Fibroblast of peridontal ligament (primary cell): ENCODE data around the gene NBEA.
A peak's percentile ranks its signal among the peaks of the same experiment; 100 is the strongest.

ENCODE experiments used
- DNase-seq: peaks from one replicate; pipeline ENCODE4 v3.0.0-alpha.2; 2010; ENCODE audit errors: extremely low read depth

NBEA gene

DNA sequence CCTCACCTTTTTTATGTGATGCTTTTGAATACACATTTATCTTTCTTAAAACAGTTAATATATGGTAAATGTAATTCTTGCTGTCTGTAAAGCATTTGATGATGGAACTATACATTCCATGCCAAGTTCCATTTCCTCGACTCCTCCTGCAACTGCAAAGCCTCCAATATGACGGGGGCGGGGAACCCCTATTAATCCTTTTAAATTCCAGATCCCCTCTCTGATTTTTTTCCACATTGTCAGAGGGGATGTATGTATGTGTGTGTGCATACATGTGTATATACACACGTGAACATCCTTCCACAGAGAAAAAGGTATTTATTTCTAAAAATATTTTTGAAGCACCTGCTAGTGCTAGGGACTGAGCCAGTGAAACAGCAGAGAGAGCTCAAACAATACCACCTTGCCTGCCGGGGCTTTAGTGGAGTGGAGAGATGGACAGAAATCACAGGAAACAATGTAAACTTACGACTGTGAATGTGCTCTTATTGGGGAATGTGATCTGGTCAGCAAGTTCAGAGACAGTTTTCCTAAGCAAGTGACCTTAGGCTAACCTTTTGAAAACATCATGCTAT is 559.7 kb downstream of the NBEA start:
- no peak for DNase-seq

DNA sequence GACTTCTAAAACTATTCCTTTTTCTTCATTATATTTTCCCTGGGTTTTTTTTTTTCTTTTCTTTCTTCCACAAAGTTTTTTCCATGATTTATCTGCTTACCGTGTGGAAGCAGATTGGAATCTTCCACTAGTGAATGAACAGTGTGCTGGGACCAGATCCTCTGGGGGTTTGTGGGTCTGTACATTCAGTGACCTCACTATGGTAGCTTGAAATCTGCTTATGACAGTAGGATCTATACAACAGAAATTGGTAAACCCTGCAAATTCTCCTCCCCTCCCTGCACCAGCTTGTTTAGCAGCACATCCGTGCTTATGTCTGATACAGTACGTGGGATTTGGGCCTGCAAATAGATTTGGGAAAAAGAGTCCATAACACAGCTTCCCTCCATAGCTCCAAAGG is 560.4 kb downstream of the NBEA start:
- no peak for DNase-seq

DNA sequence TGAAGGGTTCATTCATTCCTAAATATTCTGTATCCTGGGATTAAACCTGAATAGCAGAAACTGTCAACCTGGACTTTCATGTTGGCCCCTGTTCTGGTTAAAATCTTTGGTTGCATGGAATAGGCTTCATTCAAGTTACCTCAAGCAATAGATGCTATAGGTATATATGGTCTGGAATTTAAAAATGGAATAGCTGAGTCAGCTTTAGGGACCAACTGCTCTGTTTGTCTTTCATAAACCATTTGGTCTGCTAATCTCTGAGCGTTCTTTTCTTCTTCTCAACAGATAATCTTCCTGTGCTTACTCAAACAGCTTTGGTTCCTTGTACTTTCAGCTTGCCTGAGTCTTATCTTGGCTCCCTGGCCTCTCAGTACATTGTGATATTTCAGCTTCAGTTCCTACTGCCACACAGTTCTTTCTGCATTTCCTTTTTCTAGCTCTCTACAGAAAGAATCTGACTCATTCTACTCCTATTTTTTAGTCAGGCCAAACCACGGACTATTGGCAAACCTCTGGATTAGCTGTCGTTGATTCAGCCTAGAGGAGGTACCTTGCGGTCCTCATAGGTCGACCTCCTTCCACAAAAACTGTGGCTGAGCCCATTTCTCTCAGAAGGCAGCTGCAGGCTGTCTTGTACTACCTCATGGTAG is 570.3 kb downstream of the NBEA start:
- DNase-seq = peak; percentile 98

- no peak for DNase-seq
These were observed 572.0 kb downstream of the NBEA start for GRCh38 chr13:35514061-35514477.

DNA sequence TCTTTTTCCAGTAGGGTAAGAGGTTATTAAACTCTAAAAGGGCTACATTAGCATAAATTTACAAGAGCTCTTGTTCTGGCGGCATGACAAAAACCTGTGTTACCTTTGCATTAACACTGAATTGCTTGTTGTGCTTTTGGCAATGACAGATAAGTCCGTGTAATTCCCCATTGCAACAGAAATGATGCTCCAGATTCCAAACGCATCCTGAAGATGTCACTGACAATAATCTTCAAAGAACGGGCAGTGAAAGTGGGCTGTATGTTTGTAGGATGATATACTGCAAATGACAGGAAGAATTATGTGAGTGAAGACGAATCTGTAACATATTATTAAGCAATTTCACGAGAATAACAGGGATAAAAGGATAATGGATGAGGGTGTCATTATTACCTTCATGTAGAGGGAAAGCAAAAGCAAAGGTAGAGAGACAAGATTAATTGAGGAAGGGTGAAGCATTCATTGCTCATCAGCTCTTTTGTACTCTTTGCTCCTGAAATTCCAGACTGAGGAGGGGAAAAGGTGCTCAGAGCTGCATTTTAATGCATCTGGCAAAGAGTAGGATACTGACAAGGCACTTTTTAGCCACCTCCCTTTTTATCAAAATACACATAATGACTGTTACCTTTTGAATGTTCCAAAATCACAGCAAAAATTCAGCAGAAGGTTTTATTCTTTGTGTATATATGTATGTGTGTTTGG is 572.9 kb downstream of the NBEA start:
- no peak for DNase-seq

GRCh38 chr13:35518337-35518946 is 576.4 kb downstream of the NBEA start:
- peak; percentile 22 for DNase-seq

GRCh38 chr13:35524171-35524570 is 582.1 kb downstream of the NBEA start:
- no peak for DNase-seq

DNA sequence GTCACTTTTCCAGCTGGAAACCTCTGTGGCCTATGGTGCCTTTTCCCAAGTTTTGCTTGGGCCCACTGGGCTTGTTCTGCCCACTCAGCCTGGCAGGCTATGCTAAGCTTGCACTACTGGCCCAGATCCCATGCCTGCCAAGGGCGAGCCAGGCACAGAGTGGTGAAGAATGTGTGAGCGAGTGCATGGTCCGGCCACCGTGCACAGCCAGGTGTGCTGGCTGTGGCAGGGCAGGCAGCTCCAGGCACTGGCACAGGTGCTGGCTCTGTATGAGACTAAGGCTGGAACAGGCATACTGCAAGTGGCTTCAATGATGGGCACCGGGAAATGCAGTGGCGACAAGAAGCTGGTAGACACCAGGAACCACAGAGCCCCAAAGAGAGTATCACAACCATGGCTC is 584.5 kb downstream of the NBEA start:
- DNase-seq = no peak

DNA sequence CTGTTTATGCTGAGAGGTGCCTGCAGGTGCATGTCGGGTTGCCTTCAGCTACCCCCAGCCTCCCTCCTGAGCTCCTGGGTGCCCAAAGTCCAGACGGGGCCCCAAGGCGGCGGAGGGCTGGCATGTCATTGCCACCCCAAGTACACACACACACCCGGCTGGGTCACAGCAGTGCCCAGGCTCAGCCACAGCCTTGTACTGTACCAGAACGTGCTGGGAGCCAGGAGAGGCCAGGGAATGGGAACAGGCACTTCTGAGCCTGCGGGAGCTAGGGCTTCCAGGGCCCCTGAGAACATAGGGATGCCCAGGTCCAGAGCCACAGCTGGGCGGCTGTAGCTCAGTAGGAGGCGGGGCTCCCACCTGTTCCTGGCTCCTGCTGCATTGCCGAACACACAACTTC is 585.4 kb downstream of the NBEA start:
- no peak for DNase-seq

- no peak for DNase-seq
These were observed 588.1 kb downstream of the NBEA start for GRCh38 chr13:35530147-35530546.

GRCh38 chr13:35530581-35530980 is 588.5 kb downstream of the NBEA start:
- no peak for DNase-seq

GRCh38 chr13:35531526-35531925 is 589.5 kb downstream of the NBEA start:
- DNase-seq = no peak

DNA sequence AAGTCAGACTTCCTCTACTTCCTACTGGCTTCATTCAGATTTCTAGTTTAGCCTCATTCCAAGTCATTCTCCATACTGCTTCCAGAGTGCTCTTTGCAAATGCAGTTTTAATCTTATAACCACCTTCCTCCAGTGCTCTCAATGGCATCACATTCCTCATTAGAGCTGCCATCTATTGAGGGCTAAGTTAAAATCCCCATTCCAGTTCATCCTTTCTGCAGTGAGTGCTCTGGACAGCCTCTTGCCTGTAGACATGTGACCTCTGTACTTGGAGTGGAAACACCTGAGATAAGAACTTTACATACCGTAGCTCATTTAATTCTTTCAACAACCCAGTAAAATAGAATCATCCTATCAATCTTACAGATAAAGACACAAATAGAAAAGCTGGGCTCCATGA is 592.3 kb downstream of the NBEA start:
- DNase-seq = no peak

- no peak for DNase-seq
These were observed 606.7 kb downstream of the NBEA start for GRCh38 chr13:35548790-35549189.

GRCh38 chr13:35549481-35549880 is 607.4 kb downstream of the NBEA start:
- peak; percentile 92 for DNase-seq

GRCh38 chr13:35552172-35552844 is 610.2 kb downstream of the NBEA start:
- peak; percentile 63 for DNase-seq

DNA sequence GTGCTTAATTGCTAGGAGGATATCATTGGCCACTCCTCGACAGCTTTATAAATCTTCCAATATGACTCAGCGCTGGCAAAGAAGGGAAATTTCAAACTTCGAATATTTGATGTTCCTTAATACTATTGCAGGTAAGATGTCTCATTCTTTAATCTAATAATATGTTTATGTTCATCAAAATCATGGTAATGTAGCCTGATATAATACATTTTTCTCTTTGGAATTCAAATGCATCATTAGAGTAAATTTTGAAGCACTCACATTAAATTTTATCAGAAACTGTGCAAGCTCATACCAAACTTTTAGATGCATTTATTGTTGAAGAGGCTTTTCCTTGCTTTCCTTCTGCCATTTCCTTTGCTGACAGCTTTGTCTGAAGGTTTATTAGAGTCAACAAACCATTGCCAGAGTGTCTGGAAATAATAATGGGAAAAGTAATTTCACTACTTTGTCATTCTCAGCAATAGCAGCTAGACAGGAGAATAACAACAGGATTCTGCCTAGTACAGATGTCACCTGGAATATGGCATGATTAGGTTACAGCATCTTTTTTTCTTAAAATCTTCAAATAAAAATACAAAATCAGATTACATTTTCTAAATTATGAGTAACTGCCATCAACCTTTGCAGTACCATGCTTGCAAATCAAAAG is 613.0 kb downstream of the NBEA start:
- DNase-seq = no peak

DNA sequence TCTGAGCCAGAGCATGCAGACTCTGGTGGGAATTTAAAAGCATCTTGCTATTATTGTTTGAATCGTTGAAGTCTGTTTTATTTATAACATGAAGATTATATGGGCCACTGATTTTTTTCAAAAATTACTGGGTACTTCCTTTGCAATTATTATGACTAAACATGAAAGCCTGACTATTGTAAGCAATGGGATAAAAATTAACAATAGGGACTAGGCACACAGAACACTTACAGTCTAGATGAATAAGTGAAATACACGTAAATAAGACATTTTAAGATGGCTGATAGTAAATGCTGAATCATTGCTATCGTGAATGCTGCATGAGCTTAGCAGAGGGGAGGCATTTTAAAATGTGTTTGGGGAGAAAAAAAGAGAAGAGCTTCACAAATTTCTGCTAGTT is 615.4 kb downstream of the NBEA start:
- no peak for DNase-seq

DNA sequence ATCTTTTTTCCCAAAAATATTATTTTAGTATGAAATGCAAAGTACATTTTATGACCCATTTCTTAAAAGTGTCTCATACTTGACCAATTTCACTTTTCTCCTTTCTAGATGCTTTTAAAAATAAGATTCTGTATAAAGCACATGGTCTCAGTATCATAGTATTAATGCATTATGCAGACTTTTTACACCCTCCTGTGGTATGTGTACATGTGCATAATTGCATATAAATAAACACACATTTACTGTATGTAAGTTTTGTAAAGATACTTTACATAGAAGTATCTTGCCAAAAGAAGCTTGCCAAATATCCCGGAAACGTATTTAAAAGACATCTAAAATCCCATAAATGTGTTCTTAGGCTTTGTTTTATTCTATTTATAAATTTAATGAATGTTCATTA is 619.5 kb downstream of the NBEA start:
- no peak for DNase-seq

DNA sequence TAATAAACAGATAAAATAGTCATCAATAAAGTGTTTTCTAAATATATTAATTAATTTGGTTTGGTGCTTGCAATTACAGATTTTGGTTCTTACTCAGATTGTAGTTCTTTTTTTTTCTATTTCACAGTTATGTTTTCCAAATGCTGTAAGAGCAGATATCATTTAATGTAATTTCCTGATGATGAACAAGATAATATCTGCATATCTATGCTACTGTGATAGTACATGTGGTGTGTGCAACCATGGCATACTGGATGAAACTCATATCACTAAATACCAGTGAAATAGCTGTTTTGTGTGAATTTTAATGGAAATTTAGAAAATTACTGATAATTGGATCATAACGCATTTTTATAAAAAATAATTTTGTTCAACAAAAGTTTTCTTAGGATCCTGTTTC is 623.2 kb downstream of the NBEA start:
- DNase-seq = no peak

GRCh38 chr13:35566340-35566739 is 624.3 kb downstream of the NBEA start:
- no peak for DNase-seq
